Astrocyte (in vitro differentiated cells and primary cell): ENCODE data around the gene PTPRN2. TPM values are rescaled to one million over a fixed set of nuclear protein-coding genes. Genes with fewer than 3 reads are reported as not detected.

Experiments used
- DNase-seq: peaks from one replicate; pipeline ENCODE4 v3.0.0-alpha.2; 2010; ENCODE audit warnings: low read depth
- FAIRE-seq: peaks from 2 replicates; lab custom pipeline; 2011; peaks lifted over from hg19 to GRCh38; lab: Jason Lieb, UNC
- H2AFZ ChIP-seq: 2 replicates; pipeline ENCODE4 v1.6.0; 2012; ENCODE audit warnings: low read depth, low read length, inconsistent platforms
- H3K27ac ChIP-seq: 2 replicates; pipeline ENCODE4 v1.5.1; 2011; ENCODE audit warnings: low read depth, low read length, inconsistent platforms
- H3K27me3 ChIP-seq: 2 replicates; pipeline ENCODE4 v1.6.0; 2011; ENCODE audit warnings: low read length, inconsistent platforms; ENCODE audit not compliant: insufficient read depth
- H3K36me3 ChIP-seq: 2 replicates; pipeline ENCODE4 v1.5.1; 2011; ENCODE audit warnings: low read length, inconsistent platforms; ENCODE audit not compliant: insufficient read depth
- H3K4me1 ChIP-seq: 2 replicates; pipeline ENCODE4 v1.5.1; 2011; ENCODE audit warnings: low read length, inconsistent platforms; ENCODE audit not compliant: insufficient read depth
- H3K4me2 ChIP-seq: 2 replicates; pipeline ENCODE4 v1.6.0; 2012; ENCODE audit warnings: low read length, inconsistent platforms
- H3K4me3 ChIP-seq: 2 replicates; pipeline ENCODE4 v1.5.1; 2011; ENCODE audit warnings: low read depth, mild to moderate bottlenecking, low read length, inconsistent platforms; ENCODE audit not compliant: insufficient read depth
- H3K79me2 ChIP-seq: 2 replicates; pipeline ENCODE4 v1.6.0; 2012; ENCODE audit warnings: mild to moderate bottlenecking, low read length, inconsistent platforms; ENCODE audit not compliant: insufficient read depth
- H3K9ac ChIP-seq: 2 replicates; pipeline ENCODE4 v1.6.0; 2012; ENCODE audit warnings: mild to moderate bottlenecking, low read length, inconsistent platforms
- H3K9me3 ChIP-seq: 2 replicates; pipeline ENCODE4 v1.5.1; 2012; ENCODE audit warnings: low read depth, mild to moderate bottlenecking, low read length, inconsistent platforms; ENCODE audit not compliant: insufficient read depth
- H4K20me1 ChIP-seq: 2 replicates; pipeline ENCODE4 v1.6.0; 2012; ENCODE audit warnings: low read length, inconsistent platforms; ENCODE audit not compliant: insufficient read depth
- H3K27ac Mint-ChIP-seq: one replicate; pipeline ENCODE4 v1.8.0; 2021; ENCODE audit warnings: mild to moderate bottlenecking, mixed read lengths; ENCODE audit not compliant: unreplicated experiment
- H3K27me3 Mint-ChIP-seq: one replicate; pipeline ENCODE4 v1.8.0; 2021; ENCODE audit warnings: low read depth, mixed read lengths; ENCODE audit not compliant: unreplicated experiment
- H3K36me3 Mint-ChIP-seq: one replicate; pipeline ENCODE4 v1.8.0; 2021; ENCODE audit warnings: low read depth, mixed read lengths; ENCODE audit not compliant: unreplicated experiment
- H3K4me1 Mint-ChIP-seq: one replicate; pipeline ENCODE4 v1.8.0; 2021; ENCODE audit warnings: low read depth, mixed read lengths; ENCODE audit not compliant: unreplicated experiment
- H3K4me3 Mint-ChIP-seq: one replicate; pipeline ENCODE4 v1.8.0; 2021; ENCODE audit warnings: mild to moderate bottlenecking, moderate library complexity, mixed read lengths; ENCODE audit not compliant: unreplicated experiment
- H3K9me3 Mint-ChIP-seq: one replicate; pipeline ENCODE4 v1.8.0; 2021; ENCODE audit warnings: mild to moderate bottlenecking, mixed read lengths; ENCODE audit not compliant: unreplicated experiment
- CTCF ChIP-seq: IDR thresholded peaks from 2 replicates; pipeline ENCODE4 v1.5.1; 2011; ENCODE audit warnings: low read depth, mild to moderate bottlenecking, inconsistent platforms, low read length, moderate library complexity; ENCODE audit not compliant: insufficient read depth
- EZH2 ChIP-seq: IDR thresholded peaks from 2 replicates; pipeline ENCODE4 v1.6.1; 2012; ENCODE audit warnings: mild to moderate bottlenecking, low read length, inconsistent platforms; ENCODE audit not compliant: insufficient read depth
- total RNA-seq: library from RNA; stranded (reverse); gene quantifications from 2 replicates; pipeline ENCODE4 v1.2.1, GENCODE V29; 2021

PTPRN2 gene
- total RNA-seq, 1 donor from 2014 or later: 0.09 TPM

GRCh38 chr7:157560258-157560654 lies 1027.4 kb downstream of the PTPRN2 start:
- H3K36me3 ChIP-seq: no peaks in the 10 kb centered on the region
- H2AFZ ChIP-seq: no peak overlapping the region
- no peaks in the 10 kb centered on the region for H3K9me3 ChIP-seq
- no peaks in the 10 kb centered on the region for H3K27me3 Mint-ChIP-seq
- no peak overlapping the region for H3K4me3 Mint-ChIP-seq
- no peaks in the 10 kb centered on the region for H3K27me3 ChIP-seq
- TF ChIP-seq CTCF (no peak), EZH2 (no peak)
- H3K4me3 ChIP-seq: no peak overlapping the region
- FAIRE-seq (no peak), DNase-seq (no peak)
- no peaks in the 10 kb centered on the region for H3K4me1 Mint-ChIP-seq
- H3K36me3 Mint-ChIP-seq: no peaks in the 10 kb centered on the region
- H3K9ac ChIP-seq: no peak overlapping the region
- peaks cover 14% of the 10 kb centered on the region for H3K9me3 Mint-ChIP-seq
- H3K27ac ChIP-seq: no peak overlapping the region
- H4K20me1 ChIP-seq: no peaks in the 10 kb centered on the region
- H3K27ac Mint-ChIP-seq: no peak overlapping the region
- no peak overlapping the region for H3K4me2 ChIP-seq
- peaks cover 23% of the 10 kb centered on the region for H3K4me1 ChIP-seq
- H3K79me2 ChIP-seq: peaks cover 7% of the 10 kb centered on the region

GRCh38 chr7:157559596-157560257 lies 1027.9 kb downstream of the PTPRN2 start:
- DNase-seq (no peak), FAIRE-seq (no peak)
- H3K79me2 ChIP-seq: peaks cover 7% of the 10 kb centered on the region
- H3K9me3 ChIP-seq: no peaks in the 10 kb centered on the region
- no peaks in the 10 kb centered on the region for H3K27me3 ChIP-seq
- no peaks in the 10 kb centered on the region for H3K4me1 Mint-ChIP-seq
- no peak overlapping the region for H3K4me2 ChIP-seq
- H3K27ac ChIP-seq: no peak overlapping the region
- H3K4me3 ChIP-seq: no peak overlapping the region
- TF ChIP-seq CTCF (no peak), EZH2 (no peak)
- no peak overlapping the region for H3K4me3 Mint-ChIP-seq
- H3K4me1 ChIP-seq: peaks cover 22% of the 10 kb centered on the region
- no peaks in the 10 kb centered on the region for H4K20me1 ChIP-seq
- no peak overlapping the region for H3K9ac ChIP-seq
- H3K27me3 Mint-ChIP-seq: no peaks in the 10 kb centered on the region
- no peaks in the 10 kb centered on the region for H3K36me3 Mint-ChIP-seq
- no peak overlapping the region for H2AFZ ChIP-seq
- H3K36me3 ChIP-seq: no peaks in the 10 kb centered on the region
- H3K27ac Mint-ChIP-seq: no peak overlapping the region
- peaks cover 10% of the 10 kb centered on the region for H3K9me3 Mint-ChIP-seq

GRCh38 chr7:157558875-157559595 lies 1028.6 kb downstream of the PTPRN2 start:
- Histone ChIP-seq H3K27me3 (no peaks in the 10 kb centered on the region), H3K9ac (no peak overlapping the region), H3K36me3 (no peaks in the 10 kb centered on the region), H3K4me2 (no peak overlapping the region), H3K9me3 (no peaks in the 10 kb centered on the region), H4K20me1 (no peaks in the 10 kb centered on the region), H2AFZ (no peak overlapping the region), H3K27ac (no peak overlapping the region), H3K4me3 (no peak overlapping the region), H3K79me2 (peaks cover 7% of the 10 kb centered on the region), H3K4me1 (peaks cover 20% of the 10 kb centered on the region)
- TF ChIP-seq EZH2: no peak
- TF ChIP-seq CTCF: no peak
- Mint-ChIP-seq H3K4me1 (no peaks in the 10 kb centered on the region), H3K4me3 (no peak overlapping the region), H3K27me3 (no peaks in the 10 kb centered on the region), H3K36me3 (no peaks in the 10 kb centered on the region), H3K27ac (no peak overlapping the region), H3K9me3 (peaks cover 7% of the 10 kb centered on the region)
- FAIRE-seq: no peak
- DNase-seq: no peak
